Fibroblast of mammary gland (primary cell): ENCODE measurements around the gene TGFB2.
A peak's percentile ranks its signal among the peaks of the same experiment; 100 is the strongest.

Source experiments
- DNase-seq: peaks from one replicate; pipeline ENCODE4 v3.0.0-alpha.2; 2010; ENCODE audit warnings: low read depth
- H3K4me3 ChIP-seq: 2 replicates; pipeline ENCODE4 v1.5.1; 2011; ENCODE audit warnings: low read depth, mild to moderate bottlenecking, low read length, moderate library complexity; ENCODE audit not compliant: control insufficient read depth
- TF ChIP-seq, protein P1 (sequence below): conservative IDR thresholded peaks from 2 replicates; pipeline ENCODE4 v1.5.1; 2011; ENCODE audit warnings: low read depth, low read length, inconsistent platforms; ENCODE audit not compliant: control insufficient read depth, insufficient read depth

Gene TGFB2

GRCh38 chr1:218346391-218347204 is 1.5 kb downstream of the TGFB2 start:
- peak overlapping the region; percentile 67 for H3K4me3 ChIP-seq
- peak; percentile 27 for DNase-seq
- TF ChIP-seq, protein P1, sequence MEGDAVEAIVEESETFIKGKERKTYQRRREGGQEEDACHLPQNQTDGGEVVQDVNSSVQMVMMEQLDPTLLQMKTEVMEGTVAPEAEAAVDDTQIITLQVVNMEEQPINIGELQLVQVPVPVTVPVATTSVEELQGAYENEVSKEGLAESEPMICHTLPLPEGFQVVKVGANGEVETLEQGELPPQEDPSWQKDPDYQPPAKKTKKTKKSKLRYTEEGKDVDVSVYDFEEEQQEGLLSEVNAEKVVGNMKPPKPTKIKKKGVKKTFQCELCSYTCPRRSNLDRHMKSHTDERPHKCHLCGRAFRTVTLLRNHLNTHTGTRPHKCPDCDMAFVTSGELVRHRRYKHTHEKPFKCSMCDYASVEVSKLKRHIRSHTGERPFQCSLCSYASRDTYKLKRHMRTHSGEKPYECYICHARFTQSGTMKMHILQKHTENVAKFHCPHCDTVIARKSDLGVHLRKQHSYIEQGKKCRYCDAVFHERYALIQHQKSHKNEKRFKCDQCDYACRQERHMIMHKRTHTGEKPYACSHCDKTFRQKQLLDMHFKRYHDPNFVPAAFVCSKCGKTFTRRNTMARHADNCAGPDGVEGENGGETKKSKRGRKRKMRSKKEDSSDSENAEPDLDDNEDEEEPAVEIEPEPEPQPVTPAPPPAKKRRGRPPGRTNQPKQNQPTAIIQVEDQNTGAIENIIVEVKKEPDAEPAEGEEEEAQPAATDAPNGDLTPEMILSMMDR: no peak

GRCh38 chr1:218347336-218347722 is 2.2 kb downstream of the TGFB2 start:
- no peak for DNase-seq
- H3K4me3 ChIP-seq: peak overlapping the region; percentile 67
- TF ChIP-seq, protein P1: no peak

- peak overlapping the region; percentile 67 for H3K4me3 ChIP-seq
Observed at GRCh38 chr1:218347723-218348627, 2.8 kb downstream of the TGFB2 start.

GRCh38 chr1:218348628-218349071 is 3.5 kb downstream of the TGFB2 start:
- no peak for DNase-seq
- TF ChIP-seq, protein P1: no peak
- H3K4me3 ChIP-seq: no peak overlapping the region

More at GRCh38 chr1:218347723-218348627, 2.8 kb downstream of the TGFB2 start:
- peak; percentile 11 for DNase-seq
- TF ChIP-seq, protein P1: no peak

GRCh38 chr1:218349348-218350034 is 4.4 kb downstream of the TGFB2 start:
- DNase-seq: no peak
- H3K4me3 ChIP-seq: no peak overlapping the region
- TF ChIP-seq, protein P1: no peak

- DNase-seq: no peak
- no peak overlapping the region for H3K4me3 ChIP-seq
- TF ChIP-seq, protein P1: no peak
Observed at GRCh38 chr1:218350035-218350525, 4.9 kb downstream of the TGFB2 start.
